Measurements from ENCODE around the gene FFAR3. TPM values are rescaled to one million over a fixed set of nuclear protein-coding genes. Genes with fewer than 3 reads are reported as not detected.

The FFAR3 gene
- total and polyA plus RNA-seq, 2 experiments from 2014 or later = 0.21 TPM; not detected in 1

- DNase-seq (ENCODE audit: low read depth in 1 of 2, low spot score in 1 of 2) = no peak
- Histone ChIP-seq H3K27ac (no peak overlapping the region), H3K4me1 (ENCODE audit: low read depth) (peaks cover 8% of the 10 kb centered on the region), H3K27me3 (no peaks in the 10 kb centered on the region), H3K4me3 (no peak overlapping the region), H3K9me3 (ENCODE audit: low read depth) (no peaks in the 10 kb centered on the region), H3K36me3 (no peaks in the 10 kb centered on the region)
- no peak for TF ChIP-seq CTCF (IDR thresholded peaks at IDR 0.05; ENCODE audit: low read depth, low read length)
Measured at GRCh38 chr19:35407619-35408018, 49.4 kb downstream of the FFAR3 start.

- H3K4me3 ChIP-seq = no peak overlapping the region
- H3K4me1 ChIP-seq (ENCODE audit: low read depth) = peaks cover 3% of the 10 kb centered on the region
- DNase-seq (ENCODE audit: low read depth in 1 of 2, low spot score in 1 of 2) = no peak
- no peaks in the 10 kb centered on the region for H3K27me3 ChIP-seq
- H3K36me3 ChIP-seq = no peaks in the 10 kb centered on the region
- no peak for TF ChIP-seq CTCF (IDR thresholded peaks at IDR 0.05; ENCODE audit: low read depth, low read length)
- no peaks in the 10 kb centered on the region for H3K9me3 ChIP-seq (ENCODE audit: low read depth)
- no peak overlapping the region for H3K27ac ChIP-seq
Measured at GRCh38 chr19:35408284-35409171, 50.3 kb downstream of the FFAR3 start.

GRCh38 chr19:35409191-35409590, 50.9 kb downstream of the FFAR3 start:
- Histone ChIP-seq H3K27ac (no peak overlapping the region), H3K4me1 (ENCODE audit: low read depth) (no peaks in the 10 kb centered on the region), H3K9me3 (ENCODE audit: low read depth) (no peaks in the 10 kb centered on the region), H3K27me3 (peaks cover 5% of the 10 kb centered on the region), H3K4me3 (no peak overlapping the region), H3K36me3 (no peaks in the 10 kb centered on the region)
- DNase-seq (ENCODE audit: low read depth in 1 of 2, low spot score in 1 of 2) = no peak
- no peak for TF ChIP-seq CTCF (IDR thresholded peaks at IDR 0.05; ENCODE audit: low read depth, low read length)

Other genes with a start within 250 kb of the FFAR3 start
- not detected in 2 replicates for gene FXYD3, start 242.6 kb upstream of the FFAR3 start, total RNA-seq
- 0.35 TPM in 1 of 2 replicates, not detected in the other for gene FXYD3, start 242.6 kb upstream of the FFAR3 start, polyA plus RNA-seq
- gene LGI4, start 223.4 kb upstream of the FFAR3 start, total RNA-seq = 42.0 and 45.5 TPM in 2 replicates
- 26.7 and 27.5 TPM in 2 replicates for gene LGI4, start 223.4 kb upstream of the FFAR3 start, polyA plus RNA-seq
- 105 and 154 TPM in 2 replicates for gene FXYD1, start 219.6 kb upstream of the FFAR3 start, total RNA-seq
- gene FXYD1, start 219.6 kb upstream of the FFAR3 start, polyA plus RNA-seq = 268 and 314 TPM in 2 replicates
- 2.6 and 4.5 TPM in 2 replicates for gene FXYD7, start 215.2 kb upstream of the FFAR3 start, total RNA-seq
- gene FXYD7, start 215.2 kb upstream of the FFAR3 start, polyA plus RNA-seq = 3.5 and 5.0 TPM in 2 replicates
- 12.2 and 14.5 TPM in 2 replicates for gene FXYD5, start 203.7 kb upstream of the FFAR3 start, total RNA-seq
- 11.3 and 19.3 TPM in 2 replicates for gene FXYD5, start 203.7 kb upstream of the FFAR3 start, polyA plus RNA-seq
- not detected in 2 replicates for gene FAM187B, start 129.7 kb upstream of the FFAR3 start, total RNA-seq
- not detected in 2 replicates for gene FAM187B, start 129.7 kb upstream of the FFAR3 start, polyA plus RNA-seq
- 40.1 and 63.6 TPM in 2 replicates for gene LSR, start 109.5 kb upstream of the FFAR3 start, total RNA-seq
- gene LSR, start 109.5 kb upstream of the FFAR3 start, polyA plus RNA-seq = 77.0 and 91.9 TPM in 2 replicates
- 210 and 235 TPM in 2 replicates for gene USF2, start 89.5 kb upstream of the FFAR3 start, total RNA-seq
- gene USF2, start 89.5 kb upstream of the FFAR3 start, polyA plus RNA-seq = 27.9 and 31.7 TPM in 2 replicates
- 2.5 and 3.7 TPM in 2 replicates for gene HAMP, start 75.9 kb upstream of the FFAR3 start, total RNA-seq
- 10.6 and 25.6 TPM in 2 replicates for gene HAMP, start 75.9 kb upstream of the FFAR3 start, polyA plus RNA-seq
- gene MAG, start 66.3 kb upstream of the FFAR3 start, total RNA-seq = 2.1 and 2.4 TPM in 2 replicates
- 1.2 and 1.3 TPM in 2 replicates for gene MAG, start 66.3 kb upstream of the FFAR3 start, polyA plus RNA-seq
- gene CD22, start 29.3 kb upstream of the FFAR3 start, total RNA-seq = 0.28 and 0.51 TPM in 2 replicates
- 0.50 TPM in 1 of 2 replicates, not detected in the other for gene CD22, start 29.3 kb upstream of the FFAR3 start, polyA plus RNA-seq
- not detected in 2 replicates for gene FFAR1, start 10.6 kb upstream of the FFAR3 start, total RNA-seq
- 0.11 TPM in 1 of 2 replicates, not detected in the other for gene FFAR1, start 10.6 kb upstream of the FFAR3 start, polyA plus RNA-seq
- gene GPR42, start 12.6 kb downstream of the FFAR3 start, total RNA-seq = 0.33 and 0.42 TPM in 2 replicates
- gene GPR42, start 12.6 kb downstream of the FFAR3 start, polyA plus RNA-seq = 0.32 TPM in 1 of 2 replicates, not detected in the other
- gene FFAR2, start 89.8 kb downstream of the FFAR3 start, total RNA-seq = not detected in 2 replicates
- gene FFAR2, start 89.8 kb downstream of the FFAR3 start, polyA plus RNA-seq = not detected in 2 replicates
- 0.60 TPM in 1 of 2 replicates, not detected in the other for gene KRTDAP, start 132.0 kb downstream of the FFAR3 start, total RNA-seq
- 1.4 and 2.2 TPM in 2 replicates for gene KRTDAP, start 132.0 kb downstream of the FFAR3 start, polyA plus RNA-seq
- gene DMKN, start 155.2 kb downstream of the FFAR3 start, total RNA-seq = 232 and 289 TPM in 2 replicates
- gene DMKN, start 155.2 kb downstream of the FFAR3 start, polyA plus RNA-seq = 220 and 329 TPM in 2 replicates
- 0.15 TPM in 1 of 2 replicates, not detected in the other for gene SBSN, start 169.9 kb downstream of the FFAR3 start, total RNA-seq
- gene SBSN, start 169.9 kb downstream of the FFAR3 start, polyA plus RNA-seq = not detected in 2 replicates
- gene GAPDHS, start 175.0 kb downstream of the FFAR3 start, total RNA-seq = 0.46 TPM in 1 of 2 replicates, not detected in the other
- gene GAPDHS, start 175.0 kb downstream of the FFAR3 start, polyA plus RNA-seq = not detected in 2 replicates
- gene TMEM147, start 187.2 kb downstream of the FFAR3 start, total RNA-seq = 95.9 and 149 TPM in 2 replicates
- gene TMEM147, start 187.2 kb downstream of the FFAR3 start, polyA plus RNA-seq = 186 and 260 TPM in 2 replicates
- 0.74 TPM in 1 of 2 replicates, not detected in the other for gene ATP4A, start 205.2 kb downstream of the FFAR3 start, total RNA-seq
- gene ATP4A, start 205.2 kb downstream of the FFAR3 start, polyA plus RNA-seq = 0.10 TPM in 1 of 2 replicates, not detected in the other
- gene PMIS2, start 227.7 kb downstream of the FFAR3 start, total RNA-seq = not detected in 2 replicates
- gene PMIS2, start 227.7 kb downstream of the FFAR3 start, polyA plus RNA-seq = not detected in 2 replicates